ENCODE measurements around the gene UBA1. TPM values are rescaled to one million over a fixed set of nuclear protein-coding genes. Genes with fewer than 3 reads are reported as not detected.

Gene UBA1
- total RNA-seq, 1 experiment from 2014 or later: 477 TPM

- no peak overlapping the region for H3K4me3 ChIP-seq (ENCODE audit: insufficient read depth, low read depth, low read length)
- no peaks in the 10 kb centered on the region for H3K27me3 ChIP-seq (ENCODE audit: control insufficient read depth, insufficient read depth, low read length)
- DNase-seq: no peak
- H3K36me3 ChIP-seq (replicated peaks; ENCODE audit: control insufficient read depth, insufficient read depth, low read length): peaks cover 83% of the 10 kb centered on the region
Measured at GRCh38 chrX:47208108-47208507, 14.5 kb downstream of the UBA1 start.

- DNase-seq: no peak
- Histone ChIP-seq H3K36me3 (replicated peaks; ENCODE audit: control insufficient read depth, insufficient read depth, low read length) (peaks cover 86% of the 10 kb centered on the region), H3K27me3 (ENCODE audit: control insufficient read depth, insufficient read depth, low read length) (no peaks in the 10 kb centered on the region), H3K4me3 (ENCODE audit: insufficient read depth, low read depth, low read length) (no peak overlapping the region)
Measured at GRCh38 chrX:47209508-47210238, 16.0 kb downstream of the UBA1 start.

DNA sequence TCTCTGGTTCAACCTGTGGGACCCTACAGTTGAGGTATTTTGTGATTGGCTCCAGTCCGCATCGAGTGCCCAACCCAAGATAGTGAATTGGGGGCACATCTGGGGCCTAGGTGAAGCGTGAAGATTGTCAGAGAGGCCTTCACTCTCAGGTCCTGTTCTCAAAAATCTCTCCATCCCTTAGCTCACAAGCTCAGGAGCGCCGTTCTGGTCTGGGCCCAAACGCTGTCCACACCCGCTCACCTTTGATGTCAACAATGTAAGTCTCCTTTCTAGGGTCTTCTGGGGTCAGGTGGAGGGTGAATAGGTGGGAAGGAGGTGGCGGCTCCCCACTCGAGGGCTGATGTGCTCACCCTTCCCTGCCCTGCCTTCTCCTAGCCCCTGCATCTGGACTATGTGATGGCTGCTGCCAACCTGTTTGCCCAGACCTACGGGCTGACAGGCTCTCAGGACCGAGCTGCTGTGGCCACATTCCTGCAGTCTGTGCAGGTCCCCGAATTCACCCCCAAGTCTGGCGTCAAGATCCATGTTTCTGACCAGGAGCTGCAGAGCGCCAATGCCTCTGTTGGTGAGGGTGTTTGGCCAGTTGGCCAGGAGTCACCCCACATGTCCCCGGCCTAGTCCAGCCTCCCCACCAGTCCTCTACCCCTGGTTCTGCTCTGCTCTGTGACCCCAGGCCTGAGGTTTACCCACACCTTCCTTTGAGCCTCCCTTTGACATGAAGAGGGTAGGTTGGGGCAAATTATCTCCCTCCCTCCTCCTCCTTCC, 17.2 kb downstream of the UBA1 start:
- DNase-seq: no peak
- Histone ChIP-seq H3K27me3 (ENCODE audit: control insufficient read depth, insufficient read depth, low read length) (no peaks in the 10 kb centered on the region), H3K36me3 (replicated peaks; ENCODE audit: control insufficient read depth, insufficient read depth, low read length) (peaks cover 86% of the 10 kb centered on the region)

DNA sequence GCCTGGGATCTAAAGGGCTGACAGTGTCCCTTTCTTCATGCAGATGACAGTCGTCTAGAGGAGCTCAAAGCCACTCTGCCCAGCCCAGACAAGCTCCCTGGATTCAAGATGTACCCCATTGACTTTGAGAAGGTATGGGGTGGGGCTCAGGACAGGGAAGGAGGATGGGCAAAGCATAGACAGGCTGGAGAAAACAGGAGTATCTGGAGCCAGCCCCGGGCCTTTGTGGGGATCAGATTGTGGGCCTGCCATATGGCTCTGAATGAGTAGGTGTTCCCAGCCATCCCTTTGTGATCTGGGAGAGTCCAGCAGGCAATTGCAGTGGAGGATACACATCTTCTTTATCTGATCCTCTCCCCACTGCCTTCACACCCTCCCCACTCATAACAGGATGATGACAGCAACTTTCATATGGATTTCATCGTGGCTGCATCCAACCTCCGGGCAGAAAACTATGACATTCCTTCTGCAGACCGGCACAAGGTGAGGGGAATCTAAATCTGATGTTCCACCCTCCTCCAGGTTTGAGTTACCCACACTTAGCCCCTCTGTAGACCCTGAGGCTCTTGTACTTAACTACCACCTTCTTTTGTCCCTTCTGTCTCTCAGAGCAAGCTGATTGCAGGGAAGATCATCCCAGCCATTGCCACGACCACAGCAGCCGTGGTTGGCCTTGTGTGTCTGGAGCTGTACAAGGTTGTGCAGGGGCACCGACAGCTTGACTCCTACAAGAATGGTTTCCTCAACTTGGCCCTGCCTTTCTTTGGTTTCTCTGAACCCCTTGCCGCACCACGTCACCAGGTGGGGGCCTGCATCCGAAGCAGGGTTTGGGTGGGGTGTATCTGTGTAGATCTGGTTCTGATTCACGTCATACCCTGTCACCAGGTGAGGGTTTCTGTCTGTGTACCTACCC, 19.0 kb downstream of the UBA1 start:
- Histone ChIP-seq H3K36me3 (replicated peaks; ENCODE audit: control insufficient read depth, insufficient read depth, low read length) (peaks cover 76% of the 10 kb centered on the region), H3K4me3 (ENCODE audit: insufficient read depth, low read depth, low read length) (no peak overlapping the region), H3K27me3 (ENCODE audit: control insufficient read depth, insufficient read depth, low read length) (no peaks in the 10 kb centered on the region)
- DNase-seq: no peak

More for the DNA sequence above, 17.2 kb downstream of the UBA1 start:
- H3K4me3 ChIP-seq (ENCODE audit: insufficient read depth, low read depth, low read length): no peak overlapping the region

DNA sequence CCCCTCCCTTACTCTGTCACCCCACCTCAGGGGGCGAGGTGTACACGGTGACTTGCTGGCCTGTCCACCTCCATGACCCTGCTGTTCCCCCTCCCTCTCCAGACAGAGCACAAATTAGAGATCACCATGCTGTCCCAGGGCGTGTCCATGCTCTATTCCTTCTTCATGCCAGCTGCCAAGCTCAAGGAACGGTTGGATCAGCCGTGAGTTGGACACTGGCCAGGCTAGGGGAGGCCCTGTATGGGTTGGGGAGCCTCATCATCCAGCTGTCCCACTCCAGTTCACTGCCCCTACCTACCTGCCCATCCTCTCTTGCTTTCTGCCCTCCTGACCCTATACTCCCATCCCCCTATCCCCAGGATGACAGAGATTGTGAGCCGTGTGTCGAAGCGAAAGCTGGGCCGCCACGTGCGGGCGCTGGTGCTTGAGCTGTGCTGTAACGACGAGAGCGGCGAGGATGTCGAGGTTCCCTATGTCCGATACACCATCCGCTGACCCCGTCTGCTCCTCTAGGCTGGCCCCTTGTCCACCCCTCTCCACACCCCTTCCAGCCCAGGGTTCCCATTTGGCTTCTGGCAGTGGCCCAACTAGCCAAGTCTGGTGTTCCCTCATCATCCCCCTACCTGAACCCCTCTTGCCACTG, 20.9 kb downstream of the UBA1 start:
- Histone ChIP-seq H3K27me3 (ENCODE audit: control insufficient read depth, insufficient read depth, low read length) (no peaks in the 10 kb centered on the region), H3K36me3 (replicated peaks; ENCODE audit: control insufficient read depth, insufficient read depth, low read length) (peaks cover 60% of the 10 kb centered on the region)
- DNase-seq: no peak

DNA sequence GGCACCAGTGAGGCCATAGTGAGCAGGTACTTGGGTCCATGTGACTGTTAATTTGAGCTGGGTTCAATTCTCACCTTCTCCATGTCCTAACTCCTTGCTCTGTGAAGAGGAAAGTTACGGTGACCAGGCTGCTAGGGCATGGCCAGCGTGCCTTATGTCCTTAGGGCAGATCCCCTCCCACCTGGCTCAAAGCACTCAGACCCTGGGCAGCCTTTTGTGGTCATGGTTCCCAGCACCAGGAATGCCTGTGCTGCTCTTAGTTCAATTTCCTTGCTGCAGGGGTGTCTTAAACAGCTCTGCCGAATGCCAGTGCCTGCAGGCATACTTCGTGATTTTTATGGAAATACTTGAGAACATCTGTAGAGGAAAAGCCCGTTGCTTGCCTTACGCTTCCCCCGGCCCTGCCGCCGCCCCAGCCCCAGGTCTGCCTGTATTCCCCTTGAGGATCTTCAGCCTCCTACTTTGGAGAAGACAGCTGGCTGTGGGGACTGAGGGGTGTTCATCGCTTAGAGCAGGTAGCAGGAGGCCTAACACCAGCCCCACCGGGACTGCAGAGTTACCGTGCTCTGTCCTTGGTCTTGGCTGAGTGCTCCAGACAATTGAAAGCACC, 21.8 kb downstream of the UBA1 start:
- H3K36me3 ChIP-seq (replicated peaks; ENCODE audit: control insufficient read depth, insufficient read depth, low read length): peaks cover 51% of the 10 kb centered on the region
- no peak for DNase-seq
- no peaks in the 10 kb centered on the region for H3K27me3 ChIP-seq (ENCODE audit: control insufficient read depth, insufficient read depth, low read length)
- H3K4me3 ChIP-seq (ENCODE audit: insufficient read depth, low read depth, low read length): no peak overlapping the region

More for the DNA sequence above, 20.9 kb downstream of the UBA1 start:
- H3K4me3 ChIP-seq (ENCODE audit: insufficient read depth, low read depth, low read length): no peak overlapping the region

GRCh38 chrX:47216393-47216925, 22.8 kb downstream of the UBA1 start:
- H3K4me3 ChIP-seq (ENCODE audit: insufficient read depth, low read depth, low read length): no peak overlapping the region

DNA sequence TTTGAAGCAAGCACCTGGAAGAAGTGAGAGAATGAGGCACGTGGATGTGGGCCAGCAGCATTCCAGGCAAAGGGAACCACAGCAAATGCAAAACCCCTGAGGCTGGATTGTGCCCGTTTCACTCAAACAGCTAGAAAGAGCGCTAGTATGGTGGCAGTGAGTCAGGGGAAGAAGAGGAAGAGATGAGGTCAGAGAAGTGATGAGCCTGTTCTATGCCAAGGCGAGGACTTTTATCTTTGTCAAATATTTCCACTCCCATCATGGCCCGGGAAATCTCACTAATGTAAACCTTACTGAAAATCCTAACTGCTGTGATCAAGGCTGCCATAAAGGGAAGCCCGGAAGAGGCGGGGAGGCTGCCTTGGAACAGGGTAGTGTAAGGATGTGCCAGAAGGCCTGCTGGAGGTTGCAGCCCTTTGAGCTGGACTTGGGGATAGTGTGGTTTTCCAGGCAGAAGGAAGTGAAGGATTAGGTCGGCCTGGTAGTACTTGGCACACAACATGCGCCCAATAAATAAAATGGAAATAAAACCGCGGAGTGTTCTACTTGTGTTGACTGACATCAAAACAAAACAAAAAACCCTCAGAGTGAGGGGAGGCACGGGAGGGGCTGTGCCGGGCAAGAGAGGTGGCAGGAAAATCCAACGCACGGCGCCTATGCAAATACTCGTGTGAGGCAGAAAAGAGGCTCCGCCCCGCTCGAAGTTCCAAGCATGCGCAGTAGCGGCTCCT, 23.7 kb downstream of the UBA1 start:
- peaks cover 36% of the 10 kb centered on the region for H3K36me3 ChIP-seq (replicated peaks; ENCODE audit: control insufficient read depth, insufficient read depth, low read length)
- H3K27me3 ChIP-seq (ENCODE audit: control insufficient read depth, insufficient read depth, low read length): no peaks in the 10 kb centered on the region
- peak overlapping the region; percentile 24 for H3K4me3 ChIP-seq (ENCODE audit: insufficient read depth, low read depth, low read length)
- DNase-seq: no peak

More at GRCh38 chrX:47216393-47216925, 22.8 kb downstream of the UBA1 start:
- Histone ChIP-seq H3K27me3 (ENCODE audit: control insufficient read depth, insufficient read depth, low read length) (no peaks in the 10 kb centered on the region), H3K36me3 (replicated peaks; ENCODE audit: control insufficient read depth, insufficient read depth, low read length) (peaks cover 42% of the 10 kb centered on the region)
- no peak for DNase-seq

DNA sequence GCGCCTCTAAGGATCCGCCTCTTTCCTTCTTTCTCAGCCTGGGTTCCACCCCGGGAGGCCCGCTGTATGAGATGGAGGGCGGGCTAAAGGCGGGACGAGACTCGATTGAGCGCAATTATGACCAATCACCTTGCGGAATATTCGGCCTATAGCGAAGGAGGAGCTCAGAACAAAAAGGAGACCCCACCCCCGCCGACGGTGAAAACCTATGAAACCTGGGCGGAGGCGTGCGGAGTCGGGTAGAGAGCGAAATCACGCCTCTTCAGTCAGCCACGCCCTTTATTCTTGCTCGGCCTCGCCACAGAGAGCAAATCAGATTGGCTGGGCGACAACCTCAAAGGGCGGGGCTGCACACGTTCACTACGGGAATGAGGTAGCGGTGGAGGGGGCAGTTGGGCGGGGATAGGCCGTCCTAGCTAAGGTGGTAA, 24.2 kb downstream of the UBA1 start:
- no peaks in the 10 kb centered on the region for H3K27me3 ChIP-seq (ENCODE audit: control insufficient read depth, insufficient read depth, low read length)
- peaks cover 30% of the 10 kb centered on the region for H3K36me3 ChIP-seq (replicated peaks; ENCODE audit: control insufficient read depth, insufficient read depth, low read length)
- DNase-seq: peak; percentile 96
- H3K4me3 ChIP-seq (ENCODE audit: insufficient read depth, low read depth, low read length): peak overlapping the region; percentile 93

DNA sequence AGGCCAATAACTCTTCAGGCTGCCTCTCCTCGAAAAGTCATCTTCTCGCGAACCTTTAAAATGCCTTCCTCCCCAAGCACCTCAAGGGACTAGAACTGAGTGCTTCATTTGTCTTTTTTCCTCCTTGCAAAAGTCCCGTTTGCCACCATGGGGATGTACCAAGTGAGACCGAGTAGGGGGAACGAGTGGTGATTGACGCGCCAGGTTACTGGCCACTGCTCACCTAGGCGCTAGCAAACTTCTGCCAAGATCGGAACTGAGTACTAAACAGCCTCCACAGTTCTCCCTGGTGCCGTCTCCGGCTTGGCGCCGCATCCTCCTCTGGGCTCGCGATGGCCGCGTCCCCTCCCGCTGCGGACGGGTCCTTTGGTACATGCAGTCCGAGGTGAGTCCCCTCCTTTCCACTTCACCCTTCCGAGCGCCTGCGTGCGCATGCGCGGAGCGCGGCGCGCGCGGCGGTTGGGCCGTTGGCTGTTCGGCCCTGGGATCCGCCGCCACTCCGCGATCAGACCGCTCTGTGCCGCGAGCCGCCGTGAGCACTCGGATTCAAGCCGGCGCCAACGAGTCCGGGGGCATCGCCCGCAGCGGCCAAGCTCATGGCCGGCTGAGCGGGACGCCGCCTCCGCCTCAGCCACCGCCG, 24.8 kb downstream of the UBA1 start, which contains the start of gene CDK16:
TSS of gene CDK16 (plus strand) at position 402 of the 640 bp plus-strand sequence. CDS start 4,877 bp downstream, outside the sequence.
- Histone ChIP-seq H3K36me3 (replicated peaks; ENCODE audit: control insufficient read depth, insufficient read depth, low read length) (peaks cover 31% of the 10 kb centered on the region), H3K27me3 (ENCODE audit: control insufficient read depth, insufficient read depth, low read length) (no peaks in the 10 kb centered on the region), H3K4me3 (ENCODE audit: insufficient read depth, low read depth, low read length) (peak within 1 kb of the TSS; percentile 93)
- DNase-seq: peak; percentile 97

GRCh38 chrX:47218920-47219815, 25.5 kb downstream of the UBA1 start:
- H3K36me3 ChIP-seq (replicated peaks; ENCODE audit: control insufficient read depth, insufficient read depth, low read length): peaks cover 34% of the 10 kb centered on the region
- peak; percentile 89 for DNase-seq
- no peaks in the 10 kb centered on the region for H3K27me3 ChIP-seq (ENCODE audit: control insufficient read depth, insufficient read depth, low read length)
- H3K4me3 ChIP-seq (ENCODE audit: insufficient read depth, low read depth, low read length): peak overlapping the region; percentile 93

DNA sequence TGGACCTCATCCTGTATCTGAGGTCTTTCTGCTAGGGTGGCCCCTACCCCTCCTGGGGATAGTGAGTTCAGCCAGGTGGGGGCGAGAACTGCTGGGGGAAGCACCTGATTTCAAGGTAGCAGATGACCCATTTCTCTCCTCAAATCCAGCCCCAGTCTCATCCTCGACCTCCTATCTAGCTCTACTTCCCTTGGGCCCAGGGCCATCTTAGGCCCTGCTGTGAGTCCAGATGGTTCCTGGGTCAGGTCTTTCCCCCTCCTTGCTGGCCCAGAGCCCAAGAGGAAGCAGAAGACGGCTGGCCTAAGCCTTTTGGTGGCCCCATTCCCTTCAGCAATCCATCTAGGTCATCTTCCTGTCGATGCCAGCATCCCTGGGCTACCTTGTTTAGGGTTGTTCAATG, 28.1 kb downstream of the UBA1 start:
- no peaks in the 10 kb centered on the region for H3K27me3 ChIP-seq (ENCODE audit: control insufficient read depth, insufficient read depth, low read length)

More for the DNA sequence above, 28.1 kb downstream of the UBA1 start:
- DNase-seq: no peak
- no peak overlapping the region for H3K4me3 ChIP-seq (ENCODE audit: insufficient read depth, low read depth, low read length)
- H3K36me3 ChIP-seq (replicated peaks; ENCODE audit: control insufficient read depth, insufficient read depth, low read length): peaks cover 40% of the 10 kb centered on the region

Data from H7 (cell line).